HG02870 (cell line): ENCODE data around the gene COL4A2.

Source experiments
- ATAC-seq: cut with Tn5 transposase; IDR thresholded peaks from one replicate; pipeline ENCODE4 v1.9.1; 2021; ENCODE audit warnings: mild to moderate bottlenecking, moderate library complexity; ENCODE audit not compliant: unreplicated experiment

The COL4A2 gene

GRCh38 chr13:110541526-110541920, 234.4 kb downstream of the COL4A2 start:
- no peak for ATAC-seq

DNA sequence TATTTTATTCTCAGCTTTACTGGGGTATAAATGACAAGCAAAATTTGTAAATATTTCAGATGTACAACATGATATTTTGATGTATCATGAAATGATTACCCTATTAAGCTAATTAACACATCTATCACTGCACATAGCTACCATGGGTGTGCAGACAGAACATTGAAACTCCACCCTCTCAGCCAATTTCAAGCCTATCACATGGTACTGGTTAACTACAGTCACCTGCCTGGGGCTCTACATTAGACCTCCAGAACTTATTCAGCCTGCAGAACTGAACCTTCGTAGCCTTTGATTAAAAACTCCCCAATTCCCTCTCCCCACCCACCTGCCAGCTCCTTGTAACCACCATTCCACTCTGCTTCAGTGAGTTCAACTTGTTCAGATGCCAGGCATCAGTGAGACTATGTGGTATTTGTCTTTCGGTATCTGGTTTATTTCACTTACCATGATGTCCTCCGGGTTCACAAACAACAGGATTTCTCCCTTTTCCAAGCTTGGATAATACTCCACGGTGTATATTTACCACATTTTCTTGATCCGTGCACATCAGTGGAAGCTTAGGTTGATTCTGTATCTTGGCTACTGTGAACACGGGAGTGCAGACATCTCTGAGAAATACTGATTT, 235.2 kb downstream of the COL4A2 start:
- no peak for ATAC-seq

DNA sequence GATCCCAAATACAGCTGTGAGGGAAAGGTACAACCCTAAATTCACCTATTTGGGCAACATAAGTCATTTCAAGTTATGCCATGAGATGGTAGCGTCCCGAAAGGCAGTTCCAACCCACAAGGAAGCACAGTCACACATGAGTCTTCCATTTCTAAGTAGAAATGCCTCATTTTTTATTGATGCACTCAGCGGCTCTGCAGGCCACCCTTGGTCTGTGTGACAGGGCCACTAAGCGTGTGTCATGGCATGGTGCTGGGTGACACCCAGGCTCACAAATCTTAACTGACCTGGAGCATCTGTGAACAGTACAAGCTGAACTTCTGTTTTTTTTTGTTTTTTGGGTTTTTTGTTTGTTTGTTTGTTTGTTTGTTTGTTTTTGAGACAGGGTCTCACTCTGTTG, 239.3 kb downstream of the COL4A2 start:
- no peak for ATAC-seq

DNA sequence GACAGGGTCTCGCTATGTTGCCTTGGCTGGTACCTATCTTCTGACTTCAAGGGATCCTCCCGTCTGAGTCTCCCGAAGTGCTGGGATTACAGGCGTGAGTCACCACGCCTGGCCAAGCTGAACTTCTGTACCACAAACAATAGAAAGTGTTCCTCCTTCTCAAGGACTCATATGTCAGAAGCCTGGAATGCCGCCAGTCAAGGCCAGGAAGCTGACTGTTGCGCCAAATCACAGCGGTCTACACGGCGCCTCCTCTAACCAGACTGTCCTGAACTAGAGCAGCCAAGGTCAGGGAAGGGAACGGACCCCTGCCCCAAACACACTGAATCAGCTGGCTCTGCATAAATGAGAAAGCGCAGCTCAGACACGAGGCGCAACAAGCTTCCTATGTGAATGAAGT, 239.8 kb downstream of the COL4A2 start:
- ATAC-seq: no peak

- ATAC-seq: no peak
Observed at GRCh38 chr13:110548891-110549794, 242.1 kb downstream of the COL4A2 start.

- ATAC-seq: no peak
Observed at GRCh38 chr13:110549795-110550160, 242.7 kb downstream of the COL4A2 start.

DNA sequence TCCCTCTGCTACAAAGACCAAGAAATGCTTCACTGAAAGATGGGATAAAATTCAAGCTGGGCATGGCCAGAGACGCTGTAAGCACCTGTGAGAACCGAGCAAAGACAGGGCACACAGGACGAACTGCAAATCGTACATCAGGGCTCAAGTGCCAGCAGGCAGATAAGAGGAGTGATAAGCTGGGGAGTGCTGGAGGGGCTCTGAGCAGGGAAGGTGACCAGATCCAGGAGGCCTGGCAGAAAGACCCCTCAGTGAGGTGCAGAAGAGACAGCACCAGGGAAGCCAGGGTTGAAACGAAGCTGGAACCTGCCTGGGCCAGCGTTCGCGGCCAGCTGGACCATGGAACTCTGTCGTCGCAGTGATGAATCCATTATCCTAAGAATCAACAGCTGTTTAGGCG, 244.2 kb downstream of the COL4A2 start:
- ATAC-seq: no peak

- no peak for ATAC-seq
Observed at GRCh38 chr13:110552767-110553166, 245.7 kb downstream of the COL4A2 start.

DNA sequence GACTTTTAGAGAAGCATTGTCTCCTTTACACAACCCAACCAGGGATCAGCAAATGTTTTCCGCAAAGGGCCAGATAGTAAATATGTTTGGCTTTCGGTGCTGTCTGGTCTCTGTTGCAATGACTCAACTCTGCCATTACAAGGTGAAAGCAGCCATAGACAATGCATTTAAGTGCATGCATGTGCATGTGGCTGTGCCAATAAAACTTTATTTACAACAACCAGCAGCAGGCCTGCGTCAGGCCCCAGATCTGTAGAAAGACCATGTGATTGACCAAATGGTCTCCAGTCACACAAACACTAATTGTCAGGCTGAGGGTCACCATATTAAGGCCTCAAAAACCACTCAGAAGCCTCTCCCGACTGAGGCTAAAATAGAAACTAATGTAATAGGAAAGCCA, 246.3 kb downstream of the COL4A2 start:
- no peak for ATAC-seq

- ATAC-seq: no peak
Observed at GRCh38 chr13:110554227-110554836, 247.2 kb downstream of the COL4A2 start.

GRCh38 chr13:110554946-110555345, 247.9 kb downstream of the COL4A2 start:
- no peak for ATAC-seq

GRCh38 chr13:110555601-110556223, 248.6 kb downstream of the COL4A2 start:
- ATAC-seq: no peak

DNA sequence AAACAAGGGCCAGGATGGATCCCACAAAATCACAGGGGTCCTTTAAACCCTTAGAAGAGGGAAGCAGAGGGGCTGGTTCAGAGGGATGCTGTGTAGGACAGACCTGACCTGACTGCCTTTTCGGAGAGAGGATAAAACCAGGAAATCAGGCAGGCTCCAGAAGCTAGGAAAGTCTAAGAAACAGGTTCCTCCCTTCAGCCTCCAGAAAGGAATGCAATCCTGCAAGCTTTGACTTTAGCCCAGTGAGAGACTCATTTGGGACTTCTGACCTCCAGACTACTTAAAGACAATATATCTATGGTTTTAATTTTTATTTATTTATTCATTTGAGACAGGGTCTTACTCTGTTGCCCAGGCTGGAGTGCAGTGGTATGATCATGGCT, 249.1 kb downstream of the COL4A2 start:
- no peak for ATAC-seq

DNA sequence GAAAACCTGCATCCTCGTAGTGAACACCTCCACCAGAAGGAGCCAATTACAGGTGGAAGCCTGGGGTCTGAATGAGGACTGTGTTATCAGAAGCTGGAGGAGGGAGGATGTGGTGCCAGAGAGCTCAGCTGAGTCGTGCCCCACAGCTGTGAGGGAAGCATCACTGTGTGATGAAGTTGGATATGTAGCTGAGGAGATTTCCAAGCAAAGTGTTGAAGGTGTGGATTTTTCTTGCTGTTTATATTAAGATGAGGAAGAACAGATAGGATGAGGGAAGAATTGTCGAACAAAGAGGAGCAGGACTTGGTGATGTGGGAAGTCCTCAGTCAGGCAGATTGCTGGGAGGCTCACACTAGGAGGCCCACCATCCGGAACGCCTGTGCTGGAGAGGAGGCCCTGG, 250.0 kb downstream of the COL4A2 start:
- ATAC-seq: no peak

DNA sequence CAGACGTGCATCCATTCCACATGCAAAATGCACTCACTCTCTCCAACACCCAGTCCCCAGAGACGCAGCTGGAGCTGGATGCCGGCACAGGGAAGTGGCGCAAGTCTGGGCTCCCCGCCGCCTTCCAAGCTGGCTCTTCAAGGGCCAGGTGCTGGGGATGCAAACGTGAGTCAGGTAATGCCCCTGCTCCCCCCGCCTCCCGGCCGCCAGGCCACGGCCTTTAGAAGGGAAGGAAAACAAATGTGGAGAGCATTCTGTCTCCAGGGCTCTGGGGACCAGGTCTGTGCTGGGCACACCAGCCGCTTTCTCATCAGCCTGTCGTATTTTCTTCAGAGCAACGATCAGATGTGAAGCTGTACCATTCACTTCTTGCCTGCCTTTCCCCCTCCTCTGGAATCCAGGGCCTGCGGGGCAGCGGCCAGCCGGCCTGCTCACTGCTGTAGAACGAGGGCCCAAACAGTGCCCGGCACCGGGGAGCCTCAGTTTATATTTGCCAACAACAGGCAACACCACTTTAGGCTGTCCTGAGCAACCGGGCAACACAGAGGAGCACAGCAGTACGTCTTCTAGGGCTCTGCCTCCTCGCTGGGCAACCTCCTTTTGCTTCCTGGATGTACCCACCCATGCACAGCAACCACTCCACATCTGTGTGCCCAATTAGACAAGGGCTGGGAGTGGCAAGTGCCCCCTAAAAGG, 250.7 kb downstream of the COL4A2 start:
- ATAC-seq: no peak

GRCh38 chr13:110559429-110559943, 252.4 kb downstream of the COL4A2 start:
- ATAC-seq: no peak

DNA sequence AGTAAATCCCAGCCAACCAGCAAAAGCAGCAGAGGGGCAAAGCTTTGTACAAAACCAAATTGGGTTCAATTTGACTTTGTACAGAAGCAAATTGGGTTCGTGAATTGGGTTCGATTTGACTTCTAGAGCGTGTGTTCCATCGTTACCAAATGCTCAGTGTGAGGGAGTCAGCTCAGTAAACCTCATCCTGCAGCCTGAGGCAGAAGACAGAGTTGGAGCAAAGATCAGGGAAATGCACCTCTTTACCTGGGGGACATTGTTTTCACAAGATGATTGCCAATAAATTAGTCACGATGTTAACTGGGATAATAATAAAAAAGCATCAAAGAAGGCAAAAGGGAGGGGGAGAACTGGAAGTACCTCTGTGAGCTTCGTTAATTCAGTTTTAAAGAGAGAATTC, 252.9 kb downstream of the COL4A2 start:
- no peak for ATAC-seq

GRCh38 chr13:110560601-110561343, 253.7 kb downstream of the COL4A2 start:
- peak; percentile 11 for ATAC-seq

DNA sequence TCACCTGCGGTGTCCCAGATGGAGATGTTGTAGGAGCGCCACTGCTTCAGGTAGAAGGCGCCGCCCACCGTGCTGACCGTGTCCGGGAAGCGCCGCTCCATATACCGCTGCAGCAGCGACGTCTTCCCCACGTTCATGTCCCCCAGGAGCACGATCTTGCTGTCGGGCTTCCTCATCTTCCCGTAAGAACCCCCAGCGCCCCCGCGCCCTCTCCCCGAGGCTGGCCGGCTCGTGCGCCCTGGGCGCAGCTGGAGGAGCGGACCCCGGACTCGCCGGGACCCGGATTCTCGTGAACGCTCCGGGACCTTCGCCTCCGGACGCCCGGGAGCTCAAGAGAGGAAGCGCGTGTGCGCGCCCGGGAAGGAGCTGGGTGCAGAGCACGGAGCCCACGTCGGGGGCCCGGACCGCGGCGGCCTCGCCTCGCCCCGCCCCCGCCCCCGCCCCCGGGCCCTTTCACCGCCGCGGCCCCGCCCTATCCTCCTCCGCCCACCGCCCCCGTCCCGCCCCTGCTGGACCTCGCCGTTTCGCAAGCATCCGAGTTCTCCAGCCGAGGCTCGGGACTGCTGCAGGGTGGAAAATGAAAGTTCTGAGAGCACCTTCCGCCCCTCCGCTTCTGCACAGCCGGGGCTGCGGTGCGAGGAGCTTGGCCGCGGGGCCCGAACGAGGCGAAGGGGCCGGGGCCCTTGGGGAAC, 254.4 kb downstream of the COL4A2 start, which contains the start of gene RAB20:
TSS of gene RAB20 (minus strand) at position 379 of the 692 bp plus-strand sequence. CDS start at position 176, 203 bp downstream.
- peak; percentile 71 for ATAC-seq
